ENCODE results near the gene LYRM4. TPM values are rescaled to one million over a fixed set of nuclear protein-coding genes. Genes with fewer than 3 reads are reported as not detected.

LYRM4 gene
- total and polyA plus RNA-seq, 7 donors = 11.3 to 21.1 (median 16.1) TPM

DNA sequence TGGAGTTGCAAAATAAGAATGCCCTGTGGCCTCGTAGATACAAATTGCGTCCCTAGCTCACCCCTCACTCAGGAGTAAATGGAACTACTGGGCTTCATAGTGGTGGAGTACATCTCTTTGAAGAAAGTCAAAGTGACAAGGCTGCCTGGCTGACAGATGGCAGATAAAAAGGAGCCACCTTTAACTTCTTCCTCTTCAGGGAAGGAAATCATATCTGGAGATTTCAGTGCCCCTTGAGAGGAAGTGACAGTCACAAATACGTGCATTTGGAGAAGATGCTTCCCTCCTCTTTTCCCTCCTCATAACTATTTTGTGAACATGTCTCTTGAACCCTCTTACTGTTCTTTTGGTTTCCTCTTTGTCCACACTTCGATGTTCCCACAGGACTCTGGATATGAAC is 132.4 kb downstream of the LYRM4 start:
- WGBS, 3 donors = 88 to 91% (median 89%) methylated on average over 4 of the region's 4 CpGs
- no peaks in the 10 kb centered on the region for H3K36me3 ChIP-seq (ENCODE audit: insufficient read depth in 1 of 2, low read depth in 1 of 2)
- no peaks in the 10 kb centered on the region for H3K27me3 ChIP-seq (ENCODE audit: insufficient read depth in 3 of 3, low read length in 2 of 3)
- H3K27ac ChIP-seq = no peak overlapping the region
- no peak for DNase-seq
- TF ChIP-seq, protein P1, sequence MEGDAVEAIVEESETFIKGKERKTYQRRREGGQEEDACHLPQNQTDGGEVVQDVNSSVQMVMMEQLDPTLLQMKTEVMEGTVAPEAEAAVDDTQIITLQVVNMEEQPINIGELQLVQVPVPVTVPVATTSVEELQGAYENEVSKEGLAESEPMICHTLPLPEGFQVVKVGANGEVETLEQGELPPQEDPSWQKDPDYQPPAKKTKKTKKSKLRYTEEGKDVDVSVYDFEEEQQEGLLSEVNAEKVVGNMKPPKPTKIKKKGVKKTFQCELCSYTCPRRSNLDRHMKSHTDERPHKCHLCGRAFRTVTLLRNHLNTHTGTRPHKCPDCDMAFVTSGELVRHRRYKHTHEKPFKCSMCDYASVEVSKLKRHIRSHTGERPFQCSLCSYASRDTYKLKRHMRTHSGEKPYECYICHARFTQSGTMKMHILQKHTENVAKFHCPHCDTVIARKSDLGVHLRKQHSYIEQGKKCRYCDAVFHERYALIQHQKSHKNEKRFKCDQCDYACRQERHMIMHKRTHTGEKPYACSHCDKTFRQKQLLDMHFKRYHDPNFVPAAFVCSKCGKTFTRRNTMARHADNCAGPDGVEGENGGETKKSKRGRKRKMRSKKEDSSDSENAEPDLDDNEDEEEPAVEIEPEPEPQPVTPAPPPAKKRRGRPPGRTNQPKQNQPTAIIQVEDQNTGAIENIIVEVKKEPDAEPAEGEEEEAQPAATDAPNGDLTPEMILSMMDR (IDR thresholded peaks at IDR 0.05) = no peak
- intact Hi-C loops (cut with DNase I) = no loop called here
- ATAC-seq = no peak
- no peak overlapping the region for H3K4me3 ChIP-seq
- no peaks in the 10 kb centered on the region for H3K9me3 ChIP-seq
- peaks cover 12% of the 10 kb centered on the region for H3K4me1 ChIP-seq

DNA sequence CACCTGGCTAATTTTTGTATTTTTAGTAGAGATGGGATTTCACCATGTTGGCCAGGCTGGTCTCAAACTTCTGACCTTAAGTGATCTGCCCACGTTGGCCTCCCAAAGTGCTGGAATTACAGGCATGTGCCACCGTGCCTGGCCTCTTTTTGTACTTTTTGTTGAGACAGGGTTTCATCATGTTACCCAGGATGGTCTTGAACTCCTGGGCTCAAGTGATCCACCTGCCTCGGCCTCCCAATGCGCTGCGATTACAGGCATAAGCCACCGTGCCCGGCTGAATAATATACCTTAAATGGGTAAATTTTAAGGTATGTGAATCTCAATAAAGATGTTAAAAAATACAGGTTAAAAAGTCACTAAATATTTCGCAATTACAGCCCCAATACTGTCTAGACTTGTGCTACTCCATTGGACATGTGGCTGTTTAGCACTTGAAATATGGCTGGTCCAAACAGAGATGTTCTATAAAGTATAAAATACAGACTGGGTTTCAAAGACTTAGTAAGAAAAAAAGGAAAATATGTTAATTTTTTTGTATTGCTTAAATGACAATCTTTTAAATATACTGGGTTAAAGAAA is 133.6 kb downstream of the LYRM4 start:
- WGBS, 3 donors = 79 to 90% (median 85%) methylated on average over 8 of the region's 8 CpGs
- intact Hi-C loops (cut with DNase I) = no loop called here
- no peak overlapping the region for H3K27ac ChIP-seq
- no peak for ATAC-seq
- TF ChIP-seq, protein P1 (IDR thresholded peaks at IDR 0.05) = no peak
- H3K4me3 ChIP-seq = no peak overlapping the region
- no peaks in the 10 kb centered on the region for H3K36me3 ChIP-seq (ENCODE audit: insufficient read depth in 1 of 2, low read depth in 1 of 2)
- no peaks in the 10 kb centered on the region for H3K27me3 ChIP-seq (ENCODE audit: insufficient read depth in 3 of 3, low read length in 2 of 3)
- no peak for DNase-seq
- no peaks in the 10 kb centered on the region for H3K9me3 ChIP-seq
- peaks cover under 1% of the 10 kb centered on the region for H3K4me1 ChIP-seq

DNA sequence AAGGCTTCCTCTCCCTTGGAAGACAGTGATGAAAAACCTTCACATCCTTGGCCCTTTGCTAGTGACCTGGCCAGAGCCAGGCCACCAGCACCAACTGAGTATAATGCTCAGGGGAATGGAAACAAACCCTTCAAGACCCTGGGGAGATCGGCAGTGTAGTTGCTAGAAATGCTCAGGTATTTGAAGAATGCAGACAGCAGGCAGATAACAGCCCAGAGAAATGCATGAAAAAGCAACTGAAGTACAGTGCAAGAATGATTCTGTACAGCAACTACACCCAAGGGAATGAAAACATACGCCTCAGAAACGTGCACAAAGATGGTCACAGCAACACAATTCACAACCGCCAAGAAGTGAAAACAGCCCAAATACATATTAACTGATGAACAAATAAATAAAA is 134.5 kb downstream of the LYRM4 start:
- TF ChIP-seq, protein P1 (IDR thresholded peaks at IDR 0.05) = no peak
- no peaks in the 10 kb centered on the region for H3K36me3 ChIP-seq (ENCODE audit: insufficient read depth in 1 of 2, low read depth in 1 of 2)
- H3K27me3 ChIP-seq (ENCODE audit: insufficient read depth in 3 of 3, low read length in 2 of 3) = no peaks in the 10 kb centered on the region
- ATAC-seq (no peak), DNase-seq (no peak)
- H3K4me3 ChIP-seq = no peak overlapping the region
- no peaks in the 10 kb centered on the region for H3K9me3 ChIP-seq
- WGBS, 3 donors = 55 to 78% (median 58%) methylated on average over 4 of the region's 4 CpGs
- peaks cover 6% of the 10 kb centered on the region for H3K4me1 ChIP-seq
- no peak overlapping the region for H3K27ac ChIP-seq
- intact Hi-C loops (cut with DNase I) = no loop called here

DNA sequence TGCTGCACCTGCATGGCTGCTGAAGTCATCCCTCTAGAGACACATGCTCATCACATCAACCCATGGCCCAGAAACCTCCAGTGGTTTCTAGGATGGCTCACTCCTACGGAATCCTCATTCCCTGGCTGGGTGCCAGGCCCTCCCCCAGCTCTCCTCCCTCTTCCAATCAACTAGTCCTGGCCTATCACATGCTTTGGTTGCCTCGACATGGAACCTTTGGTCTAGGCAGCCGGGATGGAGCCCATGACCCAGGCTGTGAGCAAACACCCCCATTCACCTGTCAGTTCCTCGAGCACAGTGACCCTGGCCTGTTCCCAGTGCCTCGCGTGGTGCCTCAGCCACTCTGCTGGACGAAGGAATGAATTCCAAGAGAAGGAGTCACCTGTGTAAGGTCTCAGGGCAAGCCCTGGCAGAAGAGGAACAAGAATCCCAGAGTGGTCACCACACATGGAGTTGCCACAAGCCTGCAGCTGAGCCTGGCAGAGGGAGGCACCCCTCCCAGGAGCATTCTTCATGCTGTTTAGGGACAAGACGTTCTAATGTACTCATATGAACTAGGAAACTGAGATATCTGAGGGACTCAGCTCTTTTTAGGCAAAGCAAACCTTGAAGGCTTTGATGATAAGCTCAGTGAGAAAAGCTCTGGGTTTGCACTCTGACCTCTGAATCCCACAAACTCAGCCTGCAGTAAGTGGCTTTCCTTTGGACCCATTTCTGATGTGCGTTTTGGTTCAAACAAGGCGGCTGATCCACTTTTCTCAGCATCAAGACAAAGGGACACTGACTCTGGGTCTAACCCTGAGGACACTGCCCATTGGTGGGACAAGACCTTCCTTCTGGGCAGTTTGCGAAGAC is 135.4 kb downstream of the LYRM4 start:
- TF ChIP-seq, protein P1 (IDR thresholded peaks at IDR 0.05) = no peak
- Histone ChIP-seq H3K4me1 (peaks cover 6% of the 10 kb centered on the region), H3K4me3 (no peak overlapping the region), H3K36me3 (ENCODE audit: insufficient read depth in 1 of 2, low read depth in 1 of 2) (no peaks in the 10 kb centered on the region), H3K27ac (no peak overlapping the region), H3K9me3 (no peaks in the 10 kb centered on the region), H3K27me3 (ENCODE audit: insufficient read depth in 3 of 3, low read length in 2 of 3) (no peaks in the 10 kb centered on the region)
- intact Hi-C loops (cut with DNase I) = no loop called here
- ATAC-seq (peak in 1 of 4 donors; percentile 17), DNase-seq (no peak)
- 87 to 90% (median 90%) methylated on average over 11 of the region's 11 CpGs for WGBS, 3 donors
